ENCODE results near the gene CHST14. TPM values are rescaled to one million over a fixed set of nuclear protein-coding genes. Genes with fewer than 3 reads are reported as not detected.

The CHST14 gene
- polyA plus RNA-seq, 1 experiment: 32.3 TPM

DNA sequence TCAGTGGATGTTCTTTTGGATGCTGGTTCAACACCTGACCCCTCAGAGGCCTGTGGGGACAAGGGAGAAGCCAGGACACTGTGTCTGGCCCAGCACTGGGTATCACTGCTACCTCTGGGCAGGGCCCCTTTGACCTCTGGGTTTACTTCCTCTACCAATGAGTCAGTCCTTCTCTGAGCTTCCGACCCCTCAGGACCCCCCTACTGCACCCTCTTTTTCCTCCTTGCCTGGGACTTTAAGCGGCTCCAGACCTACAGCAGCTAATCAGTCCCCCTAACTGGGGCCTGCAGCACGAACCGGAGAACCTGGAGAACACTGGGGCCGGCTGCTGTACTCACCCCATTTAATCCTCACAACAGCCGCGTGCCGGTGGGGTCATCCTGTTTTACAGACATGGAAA, 3.8 kb downstream of the CHST14 start:
- CTCF ChIA-PET: no interaction called here

DNA sequence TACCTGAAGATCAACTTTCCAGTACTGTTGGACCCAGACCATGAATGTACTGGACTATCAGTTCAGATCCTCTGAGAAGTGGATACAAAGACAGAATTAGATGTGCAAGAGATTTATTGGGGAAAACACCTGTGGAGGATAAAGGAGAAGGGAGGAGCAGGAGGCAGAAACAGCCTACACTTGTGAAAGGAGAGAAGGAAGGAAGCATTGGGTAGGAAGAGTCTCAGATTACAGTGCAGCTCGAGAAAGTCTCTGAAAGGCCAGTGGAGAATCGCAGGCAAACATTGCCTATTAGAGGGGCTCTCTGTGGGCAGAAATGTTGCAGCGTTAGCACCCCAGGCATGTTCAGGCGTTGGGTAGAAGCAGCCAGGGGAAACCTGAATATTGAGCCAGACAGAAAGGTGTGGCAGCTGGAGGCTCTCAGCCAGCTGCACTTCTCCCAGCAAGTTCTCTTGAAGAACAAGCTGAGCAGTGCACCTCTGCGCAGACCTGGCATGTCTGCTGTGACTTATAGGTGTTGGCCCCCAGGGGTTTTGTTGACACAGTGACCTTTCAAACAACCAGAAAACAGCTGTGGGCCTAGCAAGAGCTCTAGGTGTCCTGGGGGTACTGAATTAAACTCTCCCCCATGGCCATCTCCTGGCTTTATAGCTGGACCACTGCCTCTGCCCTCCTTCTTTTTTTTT, 7.0 kb downstream of the CHST14 start:
- ChIA-PET CTCF (interaction anchor here (1.9 kb wide), 1 partner anchor 42 kb away, joined by 4 read pairs; no protein-coding TSS in a partner anchor), POLR2A (no interaction called here)
- Histone ChIP-seq H3K27me3 (ENCODE audit: control insufficient read depth, insufficient read depth, low read length) (peaks cover 9% of the 10 kb centered on the region), H3K36me3 (ENCODE audit: control insufficient read depth, insufficient read depth, low read length) (no peaks in the 10 kb centered on the region), H3K4me3 (ENCODE audit: low read depth, low read length) (no peak overlapping the region)
- TF ChIP-seq CTCF (IDR thresholded peaks at IDR 0.05; ENCODE audit: insufficient read depth, low read depth, low read length): no peak
- no peak for DNase-seq (ENCODE audit: low read depth)

More for the DNA sequence above, 3.8 kb downstream of the CHST14 start:
- Histone ChIP-seq H3K36me3 (ENCODE audit: control insufficient read depth, insufficient read depth, low read length) (no peaks in the 10 kb centered on the region), H3K27me3 (ENCODE audit: control insufficient read depth, insufficient read depth, low read length) (peaks cover 7% of the 10 kb centered on the region), H3K4me3 (ENCODE audit: low read depth, low read length) (no peak overlapping the region)
- POLR2A ChIA-PET: no interaction called here
- no peak for DNase-seq (ENCODE audit: low read depth)
- TF ChIP-seq CTCF (IDR thresholded peaks at IDR 0.05; ENCODE audit: insufficient read depth, low read depth, low read length): no peak

- H3K4me3 ChIP-seq (ENCODE audit: low read depth, low read length): no peak overlapping the region
- no peaks in the 10 kb centered on the region for H3K36me3 ChIP-seq (ENCODE audit: control insufficient read depth, insufficient read depth, low read length)
- TF ChIP-seq CTCF (IDR thresholded peaks at IDR 0.05; ENCODE audit: insufficient read depth, low read depth, low read length): no peak
- POLR2A ChIA-PET: no interaction called here
- peaks cover 9% of the 10 kb centered on the region; the same call in 1 of the 2 replicates for H3K27me3 ChIP-seq (ENCODE audit: control insufficient read depth, insufficient read depth, low read length)
- no peak for DNase-seq (ENCODE audit: low read depth)
- CTCF ChIA-PET: interaction anchor here (1.9 kb wide), 1 partner anchor 41 kb away, joined by 4 read pairs; no protein-coding TSS in a partner anchor
These were observed 8.2 kb downstream of the CHST14 start for GRCh38 chr15:40479024-40479423.

DNA sequence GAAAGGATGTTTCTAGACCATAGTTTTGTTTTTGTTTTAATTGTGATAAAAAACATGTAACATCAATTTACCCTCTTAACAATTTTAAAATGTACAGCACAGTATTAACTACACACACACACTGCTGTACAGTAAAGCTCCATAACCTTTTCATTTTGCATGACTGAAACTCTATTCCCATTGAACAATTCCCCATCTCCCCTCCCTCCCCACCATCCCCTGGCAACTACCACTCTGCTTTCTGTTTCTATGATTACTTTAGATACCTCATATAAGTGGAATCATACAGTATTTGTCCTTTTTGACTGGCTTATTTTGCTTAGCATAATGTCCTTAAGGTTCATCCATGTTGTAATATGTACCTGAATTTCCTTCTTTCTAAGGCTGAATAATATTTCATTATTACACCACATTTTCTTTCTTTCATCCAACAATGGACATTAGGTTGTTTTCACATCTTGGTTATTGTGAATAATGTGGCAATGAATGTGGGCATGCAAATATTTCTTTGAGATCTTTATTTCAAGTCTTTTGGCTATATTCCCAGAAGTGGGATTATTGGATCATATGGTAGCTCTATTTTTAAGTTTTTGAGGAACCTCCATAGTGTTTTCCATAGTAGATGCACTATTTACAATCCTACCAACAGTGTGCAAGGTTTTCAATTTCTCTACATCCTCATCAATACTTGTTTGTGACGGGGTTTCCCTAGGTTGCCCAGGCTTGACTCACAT, 10.7 kb downstream of the CHST14 start:
- POLR2A ChIA-PET: no interaction called here
- no peak for DNase-seq (ENCODE audit: low read depth)
- TF ChIP-seq CTCF (IDR thresholded peaks at IDR 0.05; ENCODE audit: insufficient read depth, low read depth, low read length): no peak
- CTCF ChIA-PET: no interaction called here
- H3K4me3 ChIP-seq (ENCODE audit: low read depth, low read length): no peak overlapping the region
- no peaks in the 10 kb centered on the region for H3K36me3 ChIP-seq (ENCODE audit: control insufficient read depth, insufficient read depth, low read length)
- peaks cover 9% of the 10 kb centered on the region; the same call in 1 of the 2 replicates for H3K27me3 ChIP-seq (ENCODE audit: control insufficient read depth, insufficient read depth, low read length)

GRCh38 chr15:40483919-40484318, 13.1 kb downstream of the CHST14 start:
- no peaks in the 10 kb centered on the region for H3K36me3 ChIP-seq (ENCODE audit: control insufficient read depth, insufficient read depth, low read length)
- peaks cover 4% of the 10 kb centered on the region; the same call in 1 of the 2 replicates for H3K27me3 ChIP-seq (ENCODE audit: control insufficient read depth, insufficient read depth, low read length)
- H3K4me3 ChIP-seq (ENCODE audit: low read depth, low read length): no peak overlapping the region
- POLR2A ChIA-PET: no interaction called here
- TF ChIP-seq CTCF (IDR thresholded peaks at IDR 0.05; ENCODE audit: insufficient read depth, low read depth, low read length): no peak
- CTCF ChIA-PET: no interaction called here
- no peak for DNase-seq (ENCODE audit: low read depth)

Measured in BJ (cell line).